Immature natural killer cell (primary cell): Measurements from ENCODE around the gene CFAP141. TPM values are rescaled to one million over a fixed set of nuclear protein-coding genes. Genes with fewer than 3 reads are reported as not detected.
"Not testable (repeated sequence)": the region's sequence is repeated elsewhere in the genome, so short reads cannot be mapped to it uniquely, and the experiment has no call there.

Experiments
- DNase-seq, 3 donors: peaks; one replicate each; pipeline ENCODE4 v3.0.0; 2022; ENCODE audit warnings: mixed read lengths in 1 of 3
- H3K27ac Mint-ChIP-seq, 6 donors: one replicate each; pipeline ENCODE4 v1.8.0; 2020; ENCODE audit warnings: mixed read lengths in 6 of 6, mild to moderate bottlenecking in 5 of 6, inconsistent platforms in 4 of 6, moderate library complexity in 3 of 6
- H3K27me3 Mint-ChIP-seq, 3 donors: one replicate each; pipeline ENCODE4 v1.8.0; 2020 to 2021; ENCODE audit warnings: low read depth in 3 of 3, mild to moderate bottlenecking in 3 of 3, mixed read lengths in 3 of 3, moderate library complexity in 3 of 3, inconsistent platforms in 1 of 3
- H3K36me3 Mint-ChIP-seq, 3 donors: one replicate each; pipeline ENCODE4 v1.8.0; 2020; ENCODE audit warnings: mixed read lengths in 3 of 3, inconsistent platforms in 2 of 3, mild to moderate bottlenecking in 2 of 3
- H3K4me1 Mint-ChIP-seq, 2 donors: one replicate each; pipeline ENCODE4 v1.8.0; 2020; ENCODE audit warnings: inconsistent platforms in 2 of 2, mild to moderate bottlenecking in 2 of 2, mixed read lengths in 2 of 2, moderate library complexity in 1 of 2
- H3K4me3 Mint-ChIP-seq, 5 donors: one replicate each; pipeline ENCODE4 v1.8.0; 2020; ENCODE audit warnings: mild to moderate bottlenecking in 5 of 5, mixed read lengths in 5 of 5, inconsistent platforms in 3 of 5, moderate library complexity in 3 of 5
- H3K9me3 Mint-ChIP-seq, 6 donors: one replicate each; pipeline ENCODE4 v1.8.0; 2020; ENCODE audit warnings: mild to moderate bottlenecking in 6 of 6, mixed read lengths in 6 of 6, inconsistent platforms in 4 of 6, moderate library complexity in 3 of 6
- polyA plus RNA-seq, 3 donors: library from polyadenylated mRNA; unstranded; fragments of 300-500 nt; fragmentation: Illumina TruSeq; gene quantifications; one replicate each; pipeline ENCODE4 v1.2.3, GENCODE V29; 2021

CFAP141 gene
- not detected for polyA plus RNA-seq

- DNase-seq, result no peak
- Mint-ChIP-seq H3K27me3 (peaks cover 0 to 3% (median 2%) of the 10 kb centered on the region in 3 donors), H3K9me3 (no peaks in the 10 kb centered on the region), H3K4me1 (no peaks in the 10 kb centered on the region), H3K27ac (peak within 1 kb of the TSS; percentile 29 to 80 (median 54)), H3K4me3 (no peak within 1 kb of the TSS), H3K36me3 (peaks cover 15 to 22% (median 20%) of the 10 kb centered on the region in 3 donors)
Observed at GRCh38 chr1:154206196-154206595, at the start of gene CFAP141. Gene CFAP141, minus strand, starts transcription at chr1:154206333. Its CDS starts 26 bp downstream, at chr1:154206307.

GRCh38 chr1:154253671-154254070 is 47.5 kb upstream of the CFAP141 start:
- DNase-seq, result no peak
- Mint-ChIP-seq H3K36me3 (peaks cover 23 to 69% (median 45%) of the 10 kb centered on the region in 3 donors), H3K27me3 (no peaks in the 10 kb centered on the region), H3K9me3 (no peaks in the 10 kb centered on the region), H3K27ac (peak overlapping the region in 1 of 6 donors; percentile 52), H3K4me1 (no peaks in the 10 kb centered on the region), H3K4me3 (no peak overlapping the region)

GRCh38 chr1:154241703-154242351 is 35.7 kb upstream of the CFAP141 start:
- Mint-ChIP-seq H3K4me1 (peaks cover 5 to 32% of the 10 kb centered on the region in 2 donors), H3K9me3 (no peaks in the 10 kb centered on the region), H3K27me3 (peaks cover 0 to 1% (median 0%) of the 10 kb centered on the region in 3 donors), H3K4me3 (no peak overlapping the region), H3K36me3 (peaks cover 18 to 68% (median 32%) of the 10 kb centered on the region in 3 donors), H3K27ac (peak overlapping the region in 5 of 6 donors; percentile 18 to 62 (median 61))
- DNase-seq, result no peak

GRCh38 chr1:154240294-154240833 is 34.2 kb upstream of the CFAP141 start:
- Mint-ChIP-seq H3K27ac (peak overlapping the region in 3 of 6 donors; percentile 14 to 58 (median 18)), H3K36me3 (peaks cover 16 to 71% (median 39%) of the 10 kb centered on the region in 3 donors), H3K9me3 (no peaks in the 10 kb centered on the region), H3K4me3 (no peak overlapping the region), H3K27me3 (peaks cover 0 to 1% (median 0%) of the 10 kb centered on the region in 3 donors), H3K4me1 (peaks cover 5 to 32% of the 10 kb centered on the region in 2 donors)
- no peak for DNase-seq

GRCh38 chr1:154239491-154239890 is 33.4 kb upstream of the CFAP141 start:
- H3K27me3 Mint-ChIP-seq, result peaks cover 0 to 1% (median 0%) of the 10 kb centered on the region in 3 donors
- no peak overlapping the region for H3K4me3 Mint-ChIP-seq

GRCh38 chr1:154237880-154238506 is 31.9 kb upstream of the CFAP141 start:
- Mint-ChIP-seq H3K36me3 (peaks cover 12 to 66% (median 35%) of the 10 kb centered on the region in 3 donors), H3K9me3 (no peaks in the 10 kb centered on the region), H3K27me3 (no peaks in the 10 kb centered on the region), H3K27ac (peak overlapping the region in 3 of 6 donors; percentile 9 to 56 (median 24)), H3K4me1 (peaks cover 5 to 32% of the 10 kb centered on the region in 2 donors), H3K4me3 (no peak overlapping the region)
- DNase-seq, result no peak

More at GRCh38 chr1:154239491-154239890, 33.4 kb upstream of the CFAP141 start:
- peaks cover 17 to 69% (median 40%) of the 10 kb centered on the region in 3 donors for H3K36me3 Mint-ChIP-seq
- no peaks in the 10 kb centered on the region for H3K9me3 Mint-ChIP-seq
- H3K27ac Mint-ChIP-seq, result peak overlapping the region in 5 of 6 donors; percentile 2 to 65 (median 41)
- peaks cover 5 to 32% of the 10 kb centered on the region in 2 donors for H3K4me1 Mint-ChIP-seq
- no peak for DNase-seq

GRCh38 chr1:154237435-154237834 is 31.3 kb upstream of the CFAP141 start:
- peak overlapping the region in 1 of 6 donors; percentile 24 for H3K27ac Mint-ChIP-seq
- H3K4me3 Mint-ChIP-seq, result no peak overlapping the region
- peaks cover 11 to 62% (median 34%) of the 10 kb centered on the region in 3 donors for H3K36me3 Mint-ChIP-seq

GRCh38 chr1:154236855-154237254 is 30.7 kb upstream of the CFAP141 start:
- no peak for DNase-seq
- Mint-ChIP-seq H3K27me3 (peaks cover 0 to 2% (median 0%) of the 10 kb centered on the region in 3 donors), H3K4me1 (peaks cover 5 to 32% of the 10 kb centered on the region in 2 donors), H3K36me3 (peaks cover 7 to 56% (median 36%) of the 10 kb centered on the region in 3 donors), H3K9me3 (no peaks in the 10 kb centered on the region), H3K27ac (no peak overlapping the region), H3K4me3 (no peak overlapping the region)

More at GRCh38 chr1:154237435-154237834, 31.3 kb upstream of the CFAP141 start:
- no peaks in the 10 kb centered on the region for H3K9me3 Mint-ChIP-seq
- H3K27me3 Mint-ChIP-seq, result no peaks in the 10 kb centered on the region
- H3K4me1 Mint-ChIP-seq, result peaks cover 5 to 32% of the 10 kb centered on the region in 2 donors
- DNase-seq, result no peak

GRCh38 chr1:154233127-154233526 is 27.0 kb upstream of the CFAP141 start:
- DNase-seq, H3K27ac Mint-ChIP-seq, H3K4me3 Mint-ChIP-seq, H3K27me3 Mint-ChIP-seq, H3K9me3 Mint-ChIP-seq: not testable (repeated sequence)
- Mint-ChIP-seq H3K4me1 (peaks cover 3 to 12% of the 10 kb centered on the region in 2 donors), H3K36me3 (peaks cover 7 to 55% (median 35%) of the 10 kb centered on the region in 3 donors)

GRCh38 chr1:154231112-154231511 is 25.0 kb upstream of the CFAP141 start:
- H3K27me3 Mint-ChIP-seq, H3K9me3 Mint-ChIP-seq, H3K4me3 Mint-ChIP-seq, DNase-seq, H3K27ac Mint-ChIP-seq, H3K4me1 Mint-ChIP-seq: not testable (repeated sequence)
- peaks cover 8 to 49% (median 26%) of the 10 kb centered on the region in 3 donors for H3K36me3 Mint-ChIP-seq

GRCh38 chr1:154225370-154225769 is 19.2 kb upstream of the CFAP141 start:
- Mint-ChIP-seq H3K27ac (peak overlapping the region in 4 of 6 donors; percentile 35 to 98 (median 49)), H3K36me3 (peaks cover 5 to 25% (median 14%) of the 10 kb centered on the region in 3 donors), H3K4me3 (no peak overlapping the region), H3K4me1 (peaks cover 41 to 54% of the 10 kb centered on the region in 2 donors), H3K9me3 (no peaks in the 10 kb centered on the region), H3K27me3 (peaks cover 8 to 14% (median 10%) of the 10 kb centered on the region in 3 donors)
- DNase-seq, result no peak

GRCh38 chr1:154223621-154224020 is 17.5 kb upstream of the CFAP141 start:
- Mint-ChIP-seq H3K27ac (peak overlapping the region; percentile 29 to 99 (median 84)), H3K9me3 (no peaks in the 10 kb centered on the region), H3K4me3 (no peak overlapping the region), H3K36me3 (peaks cover 3 to 17% (median 14%) of the 10 kb centered on the region in 3 donors), H3K4me1 (peaks cover 56 to 72% of the 10 kb centered on the region in 2 donors), H3K27me3 (peaks cover 9 to 16% (median 13%) of the 10 kb centered on the region in 3 donors)
- no peak for DNase-seq

GRCh38 chr1:154222918-154223317 is 16.8 kb upstream of the CFAP141 start:
- Mint-ChIP-seq H3K9me3 (no peaks in the 10 kb centered on the region), H3K4me3 (peak overlapping the region; percentile 52 to 100 (median 64)), H3K27ac (peak overlapping the region; percentile 79 to 100 (median 93)), H3K4me1 (peaks cover 64 to 79% of the 10 kb centered on the region in 2 donors), H3K27me3 (peaks cover 9 to 16% (median 13%) of the 10 kb centered on the region in 3 donors), H3K36me3 (peaks cover 3 to 13% (median 11%) of the 10 kb centered on the region in 3 donors)
- no peak for DNase-seq
